LHCN-M2 (cell line): Measurements from ENCODE around the gene FBXO5. TPM values are rescaled to one million over a fixed set of nuclear protein-coding genes. Genes with fewer than 3 reads are reported as not detected.
A peak's percentile ranks its signal among the peaks of the same experiment; 100 is the strongest.

Experiments
- DNase-seq: peaks from one replicate; pipeline ENCODE4 v3.0.0-alpha.2; 2012; ENCODE audit warnings: low read depth
- total RNA-seq: library from RNA; depleted of rRNA; stranded (reverse); fragments of >200 nt; gene quantifications from 2 replicates; pipeline ENCODE4 v1.2.3, GENCODE V29; 2014; rRNA removed

Gene FBXO5
- total RNA-seq, 1 experiment from 2014 or later = 53.7 TPM

DNA sequence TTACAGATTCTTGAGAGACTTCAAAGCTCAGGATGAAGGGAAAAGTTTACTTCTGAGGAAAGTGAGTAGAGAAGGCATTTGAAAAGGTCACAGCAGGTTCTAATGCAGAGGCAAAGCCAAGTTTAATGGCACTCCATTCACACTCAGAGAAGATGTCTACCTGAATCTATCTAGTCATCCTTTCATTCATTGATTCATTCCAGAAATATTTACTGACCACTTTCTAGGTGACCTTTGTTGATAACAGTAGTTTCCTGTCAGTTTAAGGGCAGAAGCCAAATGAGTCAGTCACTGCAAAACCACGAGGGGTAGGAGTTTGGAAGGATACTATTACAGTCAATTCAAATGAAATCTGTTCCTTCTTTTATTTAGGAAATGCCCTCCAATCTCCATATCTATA lies 30.8 kb downstream of the FBXO5 start:
- peak; percentile 59 for DNase-seq

DNA sequence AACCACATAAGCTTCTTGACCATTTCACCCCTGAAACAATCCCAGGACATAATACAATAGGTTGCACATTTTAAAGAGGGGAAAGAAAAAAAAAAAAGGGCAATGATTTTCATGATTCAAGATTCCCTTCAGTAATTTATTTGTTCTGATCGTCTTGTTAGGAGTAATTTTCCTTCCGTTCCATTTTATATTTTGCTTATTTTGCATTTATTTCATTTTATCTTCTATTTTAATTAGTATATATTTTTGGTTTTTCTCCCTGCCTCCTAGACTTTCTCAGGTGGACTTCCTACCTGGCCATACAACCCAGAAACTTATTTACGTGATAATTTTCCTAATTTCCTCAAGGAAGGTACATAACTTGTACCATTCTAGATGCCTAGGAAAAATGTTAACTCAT lies 32.6 kb downstream of the FBXO5 start:
- no peak for DNase-seq

DNA sequence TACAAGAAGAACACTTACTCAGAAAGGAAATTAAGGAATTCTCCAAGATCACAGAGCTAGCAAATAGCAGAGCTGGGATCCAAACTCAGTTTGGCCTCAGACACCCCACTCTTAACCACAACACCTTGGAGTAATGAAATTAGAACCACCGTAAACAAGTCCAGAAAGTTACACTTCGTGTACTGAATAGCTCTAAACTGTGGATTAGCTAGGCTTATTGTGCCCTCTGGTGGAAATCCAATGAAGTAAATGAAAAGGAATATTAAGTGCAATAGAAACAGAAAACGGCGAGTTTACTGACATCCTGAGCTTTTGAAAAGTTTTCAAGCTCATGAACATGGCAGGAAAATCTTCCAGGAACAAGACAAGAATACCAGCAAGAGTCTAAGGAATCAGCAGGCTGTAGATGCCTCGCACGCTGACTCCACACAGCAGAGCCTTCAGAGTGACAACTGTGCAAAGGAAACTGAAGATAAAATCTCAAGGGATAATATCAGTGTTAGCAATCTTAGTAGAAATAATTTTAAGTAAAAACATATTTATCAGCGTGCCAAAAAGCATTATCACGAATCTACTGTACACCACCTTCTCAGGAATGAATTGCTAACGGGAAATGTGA lies 34.6 kb downstream of the FBXO5 start:
- peak; percentile 47 for DNase-seq

GRCh38 chr6:152946995-152947394 lies 35.8 kb downstream of the FBXO5 start:
- no peak for DNase-seq

GRCh38 chr6:152946484-152946883 lies 36.4 kb downstream of the FBXO5 start:
- DNase-seq = no peak

DNA sequence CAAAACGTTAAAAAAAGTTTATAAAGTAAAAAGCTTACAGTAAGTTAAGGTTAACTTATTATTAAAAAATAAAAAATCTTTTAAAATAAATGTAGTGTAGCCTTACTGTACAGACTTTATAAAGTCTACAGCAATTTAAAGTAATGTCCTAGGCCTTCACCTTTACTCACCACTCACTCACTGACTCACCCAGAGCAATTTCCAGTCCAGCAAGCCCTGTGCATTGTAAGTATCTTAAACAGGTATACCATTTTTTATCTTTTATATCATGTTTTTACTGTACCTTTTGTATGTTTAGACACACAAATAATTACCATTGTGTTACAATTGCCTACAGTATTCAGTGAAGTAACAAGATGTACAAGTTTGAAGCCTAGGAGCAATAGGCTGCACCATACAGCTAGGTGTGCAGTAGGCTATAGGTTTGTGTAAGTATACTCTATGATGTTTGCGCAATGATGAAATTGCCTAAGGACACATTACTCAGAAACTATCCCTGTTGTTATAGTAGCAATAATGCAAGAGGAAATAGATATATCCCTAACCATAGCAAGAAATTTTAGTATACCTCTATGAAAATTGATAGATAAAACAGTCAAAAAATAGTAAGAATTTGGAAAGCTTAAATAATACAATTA lies 39.5 kb downstream of the FBXO5 start:
- no peak for DNase-seq

DNA sequence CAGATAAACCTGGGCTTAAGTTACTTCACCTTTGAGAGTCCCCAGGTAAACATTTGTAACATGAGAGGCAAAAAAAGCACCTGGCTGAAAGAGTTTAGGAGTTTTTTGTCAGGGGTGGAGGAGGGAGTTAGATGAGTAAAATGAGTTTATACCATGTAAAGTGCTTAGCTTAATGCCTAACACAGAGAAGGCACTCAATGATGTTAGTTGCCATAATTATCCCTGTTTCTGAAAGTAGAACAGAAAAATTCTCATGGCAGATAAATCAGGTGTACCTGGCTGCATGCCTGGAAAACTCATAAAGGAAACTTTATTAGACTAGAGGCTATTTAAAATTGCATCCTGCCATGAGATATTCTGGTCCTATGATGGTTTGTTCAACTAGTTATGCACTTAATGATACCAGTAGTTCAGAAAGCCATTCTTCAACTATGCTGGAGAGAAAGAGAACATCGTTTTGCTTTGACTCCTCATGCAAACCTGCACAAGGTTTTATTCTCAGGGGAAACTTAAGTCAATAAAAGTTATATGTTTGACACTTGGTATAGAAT lies 40.4 kb downstream of the FBXO5 start:
- DNase-seq = no peak

GRCh38 chr6:152941746-152942145 lies 41.1 kb downstream of the FBXO5 start:
- DNase-seq = no peak

GRCh38 chr6:152932865-152933264 lies 50.0 kb downstream of the FBXO5 start:
- DNase-seq = no peak

- no peak for DNase-seq
These were observed 60.1 kb downstream of the FBXO5 start for GRCh38 chr6:152922706-152923105.

Other genes starting within 250 kb of the FBXO5 start
- 0.06 TPM in 1 of 2 replicates, not detected in the other for gene VIP, start 232.2 kb downstream of the FBXO5 start, total RNA-seq
- 21.1 and 24.1 TPM in 2 replicates for gene MTRF1L, start 19.7 kb upstream of the FBXO5 start, total RNA-seq
- 33.6 and 39.4 TPM in 2 replicates for gene RGS17, start 148.2 kb upstream of the FBXO5 start, total RNA-seq